PC-9 (cell line): ENCODE results near the gene ARSI. TPM values are rescaled to one million over a fixed set of nuclear protein-coding genes. Genes with fewer than 3 reads are reported as not detected.

ENCODE experiments used
- BruUV-seq: library from RNA; stranded (reverse); fragments of 400-500 nt; replicated peaks from 2 replicates; lab custom pipeline; 2021; lab: Mats Ljungman, UMichigan
- CTCF ChIA-PET: fragments of 300-600 bp; sonication (Branson Sonifier 250); formaldehyde crosslinking; loops from one replicate; lab custom pipeline; 2022; ENCODE audit warnings: antibody characterized with exemption; lab: Charles Lee
- POLR2A ChIA-PET: fragments of 300-600 bp; sonication (Branson Sonifier 250); formaldehyde crosslinking; loops from one replicate; lab custom pipeline; 2022; ENCODE audit warnings: antibody characterized with exemption; ENCODE audit not compliant: unreplicated experiment; lab: Charles Lee
- DNase-seq, 2 experiments: peaks; one replicate each; pipeline versions ENCODE4 v3.0.0 to v3.0.0-alpha.2; 2015 to 2022; ENCODE audit warnings: mixed read lengths in 1 of 2
- H2AFZ ChIP-seq: fragments of 200-600 bp; sonication (generic); 2 replicates; pipeline ENCODE4 v1.8.1; 2017; ENCODE audit warnings: antibody characterized with exemption
- H3F3A ChIP-seq: fragments of 200-600 bp; sonication (generic); 2 replicates; pipeline ENCODE4 v1.8.1; 2017; ENCODE audit warnings: antibody characterized with exemption, mild to moderate bottlenecking, low read depth; ENCODE audit not compliant: insufficient read depth
- H3K27ac ChIP-seq: fragments of 200-600 bp; sonication (generic); 2 replicates; pipeline ENCODE4 v1.6.1; 2016; ENCODE audit warnings: mixed run types
- H3K27me3 ChIP-seq: fragments of 200-600 bp; sonication (generic); 2 replicates; pipeline ENCODE4 v1.6.1; 2016; ENCODE audit warnings: low read depth, mixed run types; ENCODE audit not compliant: insufficient read depth
- H3K36me3 ChIP-seq: fragments of 200-600 bp; sonication (generic); 2 replicates; pipeline ENCODE4 v1.6.1; 2016; ENCODE audit warnings: low read depth, mixed run types
- H3K4me1 ChIP-seq: fragments of 200-600 bp; sonication (generic); replicated peaks from 2 replicates; pipeline ENCODE4 v1.6.1; 2016; ENCODE audit warnings: mixed run types; ENCODE audit not compliant: insufficient read depth
- H3K4me2 ChIP-seq: fragments of 200-600 bp; sonication (generic); 2 replicates; pipeline ENCODE4 v1.6.1; 2017; ENCODE audit warnings: mixed run types
- H3K4me3 ChIP-seq: fragments of 200-600 bp; sonication (generic); 2 replicates; pipeline ENCODE4 v1.6.1; 2016; ENCODE audit warnings: mixed run types
- H3K79me2 ChIP-seq: fragments of 200-600 bp; sonication (generic); 2 replicates; pipeline ENCODE4 v1.6.1; 2017; ENCODE audit warnings: low read depth, mixed run types
- H3K9me2 ChIP-seq: fragments of 200-600 bp; sonication (generic); 2 replicates; pipeline ENCODE4 v1.8.1; 2017; ENCODE audit warnings: mild to moderate bottlenecking; ENCODE audit not compliant: insufficient read depth
- H3K9me3 ChIP-seq: fragments of 200-600 bp; sonication (generic); 2 replicates; pipeline ENCODE4 v1.8.1; 2016; ENCODE audit warnings: low read depth; ENCODE audit not compliant: insufficient read depth
- H4K20me1 ChIP-seq: fragments of 200-600 bp; sonication (generic); 2 replicates; pipeline ENCODE4 v1.8.1; 2017; ENCODE audit not compliant: insufficient read depth
- CTCF ChIP-seq: fragments of 200-600 bp; sonication (generic); conservative IDR thresholded peaks from 2 replicates; pipeline ENCODE4 v1.6.1; 2017; ENCODE audit warnings: mixed run types, antibody characterized with exemption, mild to moderate bottlenecking, moderate library complexity
- EZH2 ChIP-seq: fragments of 200-600 bp; sonication (generic); IDR thresholded peaks from 2 replicates; pipeline ENCODE4 v1.8.0; 2017; ENCODE audit warnings: antibody characterized with exemption, low read depth
- intact Hi-C: fragments of 100-400 bp; cut with micrococcal nuclease; formaldehyde crosslinking; loops from one replicate; pipeline ENCODE4 v1.10.0; 2022; ENCODE audit not compliant: unreplicated experiment
- total RNA-seq: library from RNA; stranded (reverse); gene quantifications from 2 replicates; pipeline ENCODE4 v1.2.3, GENCODE V29; 2021

The ARSI gene
- total RNA-seq, 1 experiment from 2014 or later, result 2.6 TPM

DNA sequence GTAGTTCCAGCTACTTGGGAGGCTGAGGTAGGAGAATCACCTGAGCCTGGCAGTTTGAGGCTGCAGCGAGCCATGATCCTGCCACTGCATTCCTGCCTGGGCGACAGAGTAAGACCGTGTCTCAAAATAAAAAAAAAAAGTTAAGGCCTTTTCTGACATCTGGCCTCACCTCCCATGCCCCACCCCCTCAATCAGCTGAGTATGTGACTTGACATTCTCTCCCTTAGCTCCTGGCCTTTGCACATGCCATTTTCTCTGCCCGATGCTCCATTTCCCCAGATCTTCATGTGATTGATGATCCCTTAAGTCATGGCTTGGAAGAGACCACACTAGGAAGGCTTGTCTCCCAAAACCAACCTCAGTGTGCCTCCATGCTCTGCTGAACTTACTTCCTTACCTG, 37.1 kb upstream of the ARSI start:
- DNase-seq, result no peak
- H3K9me2 ChIP-seq, result no peaks in the 10 kb centered on the region
- no peaks in the 10 kb centered on the region for H3K9me3 ChIP-seq
- POLR2A ChIA-PET, result no interaction called here
- intact Hi-C loops, result no loop called here
- no peaks in the 10 kb centered on the region for H3K27me3 ChIP-seq
- TF ChIP-seq EZH2, result no peak
- no peak for TF ChIP-seq CTCF
- no peak overlapping the region for H3K27ac ChIP-seq
- H3K79me2 ChIP-seq, result no peaks in the 10 kb centered on the region
- CTCF ChIA-PET, result interaction anchor here (0.6 kb wide), 1 partner anchor 14 kb away, joined by 4 read pairs; no protein-coding TSS in a partner anchor
- no peaks in the 10 kb centered on the region for H3K36me3 ChIP-seq
- BruUV-seq, result no TSS peak
- H3K4me1 ChIP-seq, result no peaks in the 10 kb centered on the region
- no peak overlapping the region for H2AFZ ChIP-seq
- H3F3A ChIP-seq, result no peaks in the 10 kb centered on the region
- H3K4me2 ChIP-seq, result no peak overlapping the region
- H3K4me3 ChIP-seq, result no peak overlapping the region
- no peaks in the 10 kb centered on the region for H4K20me1 ChIP-seq

DNA sequence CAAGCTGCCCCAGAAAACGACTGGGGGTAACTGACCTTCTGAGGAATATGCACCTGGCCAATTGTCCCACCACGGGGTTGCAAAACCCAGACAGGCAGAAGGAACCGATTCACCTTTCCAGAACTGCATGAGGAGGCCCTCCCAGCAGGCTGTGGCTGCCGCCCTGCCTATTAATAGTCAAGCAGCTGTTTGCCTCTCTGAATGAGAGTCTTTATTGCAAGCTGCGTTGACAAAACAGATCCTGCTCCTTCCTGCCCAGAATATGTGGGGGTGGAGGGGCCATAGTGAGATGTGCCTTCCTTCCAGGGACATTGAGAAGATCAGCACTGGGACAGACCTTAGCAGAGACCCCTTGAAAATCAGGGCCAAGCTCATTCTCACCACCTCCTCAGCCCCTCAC, 36.5 kb upstream of the ARSI start:
- intact Hi-C loops, result no loop called here
- BruUV-seq, result no TSS peak
- Histone ChIP-seq H3K9me3 (no peaks in the 10 kb centered on the region), H3K4me3 (no peak overlapping the region), H3K27ac (no peak overlapping the region), H3K27me3 (no peaks in the 10 kb centered on the region), H3K4me2 (no peak overlapping the region), H4K20me1 (no peaks in the 10 kb centered on the region), H3K4me1 (no peaks in the 10 kb centered on the region), H3K79me2 (no peaks in the 10 kb centered on the region), H3K36me3 (no peaks in the 10 kb centered on the region), H3K9me2 (no peaks in the 10 kb centered on the region), H3F3A (no peaks in the 10 kb centered on the region), H2AFZ (no peak overlapping the region)
- TF ChIP-seq CTCF (no peak), EZH2 (no peak)
- CTCF ChIA-PET, result interaction anchor here (0.6 kb wide), 2 partner anchors 107 to 158 kb away, joined by 4 to 5 read pairs; no protein-coding TSS in a partner anchor
- POLR2A ChIA-PET, result interaction anchor here (0.6 kb wide), 1 partner anchor 332 kb away, joined by 3 read pairs; no protein-coding TSS in a partner anchor
- no peak for DNase-seq

DNA sequence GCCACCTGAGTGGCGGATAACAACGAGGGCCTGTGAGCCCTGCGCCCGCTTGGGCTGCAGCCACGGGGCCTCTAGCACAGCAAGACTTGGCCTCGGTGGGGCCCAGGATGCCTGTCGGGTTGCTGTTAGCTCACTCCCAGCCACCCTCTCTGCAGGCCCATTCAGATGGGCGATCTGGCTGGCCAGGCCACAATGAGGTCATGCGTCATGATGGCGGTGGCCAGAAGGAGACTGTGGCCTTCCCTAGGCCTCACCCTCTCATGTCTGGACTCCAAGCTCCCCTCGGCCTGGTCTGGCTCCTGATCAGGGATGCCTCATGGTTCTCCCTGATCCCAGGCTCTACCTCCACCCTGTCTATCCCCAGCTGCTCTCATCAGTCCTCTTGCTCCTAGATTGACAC, 35.8 kb upstream of the ARSI start:
- Histone ChIP-seq H3K36me3 (no peaks in the 10 kb centered on the region), H3K4me3 (no peak overlapping the region), H2AFZ (no peak overlapping the region), H3K4me2 (no peak overlapping the region), H3K9me3 (no peaks in the 10 kb centered on the region), H3K27ac (no peak overlapping the region), H3K79me2 (no peaks in the 10 kb centered on the region), H3F3A (no peaks in the 10 kb centered on the region), H4K20me1 (no peaks in the 10 kb centered on the region), H3K27me3 (no peaks in the 10 kb centered on the region), H3K9me2 (no peaks in the 10 kb centered on the region), H3K4me1 (no peaks in the 10 kb centered on the region)
- intact Hi-C loops, result no loop called here
- ChIA-PET CTCF (interaction anchor here (0.6 kb wide), 2 partner anchors 106 to 159 kb away, joined by 4 to 5 read pairs; no protein-coding TSS in a partner anchor), POLR2A (interaction anchor here (0.6 kb wide), 1 partner anchor 331 kb away, joined by 3 read pairs; no protein-coding TSS in a partner anchor)
- no peak for DNase-seq
- no peak for TF ChIP-seq EZH2
- TF ChIP-seq CTCF, result no peak
- BruUV-seq, result no TSS peak
